ENCODE measurements around the gene SLC17A1.

SLC17A1 gene

DNA sequence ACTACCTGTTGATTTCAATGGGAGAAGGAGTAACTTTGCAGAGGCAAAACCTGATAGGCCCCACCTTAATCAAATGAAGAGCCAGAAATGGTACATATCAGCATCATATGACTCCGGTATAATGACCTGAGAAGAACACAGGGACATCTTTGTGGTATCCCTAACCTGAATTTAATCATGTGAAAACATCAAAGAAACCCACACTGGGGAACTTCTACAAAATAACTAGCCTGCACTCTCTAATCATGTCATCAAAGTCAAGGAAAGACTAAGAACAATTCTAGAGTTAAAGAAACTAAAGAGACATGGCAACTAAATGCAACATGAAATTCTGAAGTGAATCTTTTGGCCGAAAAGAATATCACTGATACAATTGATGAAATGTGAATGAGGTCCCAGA is 42.4 kb downstream of the SLC17A1 start:
- Mint-ChIP-seq H3K4me3 (no peak overlapping the region), H3K4me1 (no peaks in the 10 kb centered on the region), H3K9me3 (no peaks in the 10 kb centered on the region), H3K27ac (no peak overlapping the region), H3K27me3 (no peaks in the 10 kb centered on the region)
- DNase-seq (no peak), ATAC-seq (no peak)

DNA sequence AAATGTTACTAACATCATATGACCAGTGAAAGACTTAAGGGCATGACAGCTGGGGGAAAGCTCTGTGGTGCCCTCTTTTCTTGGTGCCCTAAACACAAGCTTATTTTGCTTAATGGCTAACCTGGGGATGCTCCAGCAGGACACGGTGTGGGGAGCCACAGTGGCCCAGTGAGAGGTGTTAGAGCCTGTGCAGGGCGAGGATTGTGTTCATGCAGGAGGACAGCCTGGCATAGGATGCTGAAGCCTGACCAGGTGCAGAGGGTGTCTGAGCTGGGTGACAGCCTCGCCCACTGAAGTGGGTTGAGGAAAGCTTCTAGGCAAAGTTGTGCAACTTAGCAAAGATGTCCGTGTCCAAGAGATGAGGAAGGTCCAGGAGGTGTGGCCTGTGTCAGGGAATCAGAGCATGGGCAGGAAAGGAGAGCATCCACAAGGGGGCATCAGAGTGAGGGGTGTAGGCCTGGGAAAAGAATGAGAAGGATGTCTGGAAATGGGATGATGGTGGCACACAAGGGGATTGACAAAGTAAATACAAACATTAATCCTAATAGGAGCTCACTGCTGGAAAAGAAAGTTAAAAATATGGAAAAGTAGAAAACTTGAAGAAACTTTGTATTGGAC is 43.4 kb downstream of the SLC17A1 start:
- ATAC-seq = peak; percentile 26
- H3K9me3 Mint-ChIP-seq = no peaks in the 10 kb centered on the region
- H3K27ac Mint-ChIP-seq = no peak overlapping the region
- no peak overlapping the region for H3K4me3 Mint-ChIP-seq
- H3K4me1 Mint-ChIP-seq = no peaks in the 10 kb centered on the region
- no peaks in the 10 kb centered on the region for H3K27me3 Mint-ChIP-seq
- DNase-seq = peak; percentile 12 to 30

DNA sequence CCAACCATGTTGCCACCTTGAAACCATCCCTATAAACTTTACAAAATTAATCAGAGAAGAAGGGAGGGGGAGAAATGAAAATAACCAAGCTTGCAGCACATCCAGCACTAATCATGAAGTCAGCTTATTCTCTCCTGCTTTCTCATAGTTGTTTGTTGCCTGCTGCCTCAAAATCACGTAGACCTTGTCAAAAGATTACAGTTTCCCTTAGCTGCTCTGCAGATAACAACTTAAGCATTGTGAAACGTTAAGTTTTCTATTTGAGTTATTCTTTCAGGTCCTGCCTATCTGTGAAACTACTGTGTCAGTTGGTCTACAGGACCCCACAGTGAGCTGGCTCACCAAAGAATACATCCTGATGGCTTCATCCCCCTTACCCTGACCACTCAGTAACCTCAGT is 44.4 kb downstream of the SLC17A1 start:
- no peak overlapping the region for H3K4me3 Mint-ChIP-seq
- H3K27me3 Mint-ChIP-seq = no peaks in the 10 kb centered on the region
- DNase-seq (no peak), ATAC-seq (no peak)
- H3K27ac Mint-ChIP-seq = no peak overlapping the region
- no peaks in the 10 kb centered on the region for H3K9me3 Mint-ChIP-seq
- H3K4me1 Mint-ChIP-seq = no peaks in the 10 kb centered on the region

DNA sequence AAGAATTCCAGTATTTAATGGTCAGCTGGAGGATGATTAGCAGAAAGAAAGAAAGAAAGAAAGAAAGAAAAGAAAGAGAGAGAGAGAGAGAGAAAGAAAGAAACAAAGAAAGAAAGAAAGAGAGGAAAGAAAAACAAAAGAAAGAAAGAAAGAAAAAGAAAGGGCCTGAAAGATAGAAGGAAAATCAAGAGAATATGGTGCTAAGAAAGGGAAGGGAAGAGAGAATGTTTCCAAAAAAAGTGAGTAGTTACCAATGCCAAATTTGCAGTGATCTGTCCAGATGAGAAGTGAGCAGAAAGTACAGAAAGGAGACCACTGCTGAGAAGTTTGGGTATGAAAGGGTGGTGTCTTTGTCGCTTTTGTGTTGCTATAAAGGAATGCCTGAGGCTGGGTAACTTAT is 50.7 kb downstream of the SLC17A1 start:
- peaks cover 5% of the 10 kb centered on the region for H3K27me3 Mint-ChIP-seq

DNA sequence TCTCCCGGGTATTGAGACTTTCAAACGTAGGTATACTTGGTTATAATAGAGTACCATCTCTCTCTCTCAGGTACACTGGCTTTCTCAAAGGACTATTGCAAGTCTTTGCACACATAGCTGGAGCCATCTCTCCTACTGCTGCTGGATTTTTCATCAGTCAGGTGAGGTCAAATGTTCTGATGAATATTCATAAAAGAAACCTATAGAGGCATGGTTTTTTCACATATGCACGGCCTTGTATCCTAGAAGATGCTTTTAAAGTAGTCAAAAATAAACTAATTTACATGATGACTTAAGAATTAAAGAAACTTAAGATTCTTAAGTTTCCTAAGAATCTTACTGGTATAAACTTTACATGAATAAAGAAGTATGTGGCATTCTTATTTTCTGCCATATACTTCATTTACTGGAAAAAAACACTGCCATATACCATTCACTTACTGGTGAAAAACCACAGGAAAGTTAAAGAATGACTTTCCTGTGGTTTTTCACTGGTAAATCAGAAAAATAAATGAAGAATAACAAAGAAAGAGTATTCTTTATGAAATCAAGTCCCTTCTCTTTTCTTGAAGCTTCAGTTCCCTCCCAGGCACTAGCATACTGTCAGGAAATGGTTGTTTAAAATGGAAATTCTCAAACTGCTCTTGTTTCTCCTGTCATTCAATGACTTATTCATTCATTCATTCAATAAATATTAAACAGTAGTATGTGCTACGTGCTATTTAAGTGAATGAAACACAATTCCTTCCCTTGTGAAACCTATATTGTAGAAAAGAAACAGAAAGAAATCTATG is 53.8 kb downstream of the SLC17A1 start:
- Mint-ChIP-seq H3K27me3 (peaks cover 12% of the 10 kb centered on the region), H3K4me1 (peaks cover 6% of the 10 kb centered on the region), H3K9me3 (no peaks in the 10 kb centered on the region), H3K27ac (peak overlapping the region in 1 of 2 donors; percentile 6), H3K4me3 (peak overlapping the region in 1 of 2 donors; percentile 14)
- DNase-seq = no peak
- no peak for ATAC-seq

More for the DNA sequence above, 50.7 kb downstream of the SLC17A1 start:
- DNase-seq = no peak
- Mint-ChIP-seq H3K27ac (no peak overlapping the region), H3K9me3 (no peaks in the 10 kb centered on the region), H3K4me1 (peaks cover 6% of the 10 kb centered on the region), H3K4me3 (no peak overlapping the region)
- no peak for ATAC-seq

DNA sequence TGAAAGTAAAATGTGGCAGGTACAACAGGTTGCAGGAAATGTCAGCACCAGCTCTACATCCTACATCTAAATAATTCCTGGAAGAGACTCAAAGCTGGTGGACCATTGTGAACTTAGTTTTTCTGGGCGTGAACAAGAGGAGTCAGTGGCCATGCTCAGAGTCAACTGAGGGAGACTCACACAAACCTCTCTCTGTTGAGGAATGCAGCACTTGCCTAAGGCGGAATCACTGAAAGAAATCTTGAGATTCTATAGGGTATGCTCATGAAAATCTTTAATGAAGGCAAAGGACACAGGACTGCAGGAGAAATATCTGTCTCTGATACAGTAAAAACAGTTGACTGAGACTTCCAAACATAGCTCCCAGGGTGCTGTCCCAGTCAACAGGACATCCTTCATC is 54.8 kb downstream of the SLC17A1 start:
- no peaks in the 10 kb centered on the region for H3K9me3 Mint-ChIP-seq
- H3K27ac Mint-ChIP-seq = no peak overlapping the region
- H3K4me1 Mint-ChIP-seq = peaks cover 6% of the 10 kb centered on the region
- DNase-seq (no peak), ATAC-seq (no peak)
- H3K27me3 Mint-ChIP-seq = peaks cover 12% of the 10 kb centered on the region
- H3K4me3 Mint-ChIP-seq = no peak overlapping the region

DNA sequence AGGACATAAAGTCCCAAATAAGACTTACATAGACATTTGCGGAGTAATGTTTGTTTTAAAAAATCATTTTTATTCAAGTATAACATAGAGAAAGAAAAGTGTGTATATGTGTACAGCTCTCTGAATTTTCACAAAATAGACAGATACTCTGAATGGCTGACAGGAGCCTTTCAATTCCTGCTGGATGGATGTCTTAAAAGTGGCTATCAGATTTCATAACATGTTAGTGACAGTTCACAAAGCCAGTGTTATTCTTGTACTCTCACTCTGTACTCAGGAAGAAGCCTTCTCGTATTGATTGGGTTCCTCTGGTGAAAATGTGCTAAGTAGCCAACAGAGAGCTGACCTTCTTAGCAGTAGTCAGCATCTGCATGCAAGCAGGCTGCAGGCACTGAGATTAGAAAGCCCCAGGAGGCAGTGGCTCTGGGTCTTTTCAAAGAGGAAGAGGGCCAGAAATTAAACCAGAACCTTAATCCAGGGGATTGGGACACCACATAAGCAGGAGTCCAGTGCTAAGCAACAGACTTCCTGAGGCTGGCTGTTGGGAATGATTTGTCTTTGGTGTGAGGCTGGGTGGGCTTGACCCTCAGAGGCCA is 57.6 kb downstream of the SLC17A1 start:
- ATAC-seq (no peak), DNase-seq (no peak)
- Mint-ChIP-seq H3K4me3 (no peak overlapping the region), H3K27ac (no peak overlapping the region), H3K27me3 (peaks cover 12% of the 10 kb centered on the region), H3K9me3 (no peaks in the 10 kb centered on the region), H3K4me1 (peaks cover 6% of the 10 kb centered on the region)

DNA sequence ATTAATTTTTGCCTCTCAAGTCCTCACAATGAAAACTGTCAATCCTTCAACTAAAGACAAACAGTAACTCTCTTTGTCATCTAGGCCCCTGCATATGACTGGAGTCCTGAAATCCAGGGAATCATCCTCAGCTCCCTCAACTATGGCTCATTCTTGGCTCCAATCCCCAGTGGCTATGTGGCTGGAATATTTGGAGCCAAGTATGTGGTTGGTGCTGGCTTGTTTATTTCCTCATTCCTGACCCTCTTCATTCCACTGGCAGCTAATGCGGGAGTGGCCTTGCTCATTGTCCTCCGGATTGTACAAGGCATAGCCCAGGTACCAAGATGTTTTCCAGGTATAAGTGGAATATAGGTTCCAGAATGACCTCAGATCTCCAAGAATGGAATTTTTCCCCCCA is 61.9 kb downstream of the SLC17A1 start:
- ATAC-seq = no peak
- Mint-ChIP-seq H3K27ac (no peak overlapping the region), H3K4me1 (no peaks in the 10 kb centered on the region), H3K9me3 (no peaks in the 10 kb centered on the region), H3K27me3 (peaks cover 16% of the 10 kb centered on the region), H3K4me3 (no peak overlapping the region)
- no peak for DNase-seq

DNA sequence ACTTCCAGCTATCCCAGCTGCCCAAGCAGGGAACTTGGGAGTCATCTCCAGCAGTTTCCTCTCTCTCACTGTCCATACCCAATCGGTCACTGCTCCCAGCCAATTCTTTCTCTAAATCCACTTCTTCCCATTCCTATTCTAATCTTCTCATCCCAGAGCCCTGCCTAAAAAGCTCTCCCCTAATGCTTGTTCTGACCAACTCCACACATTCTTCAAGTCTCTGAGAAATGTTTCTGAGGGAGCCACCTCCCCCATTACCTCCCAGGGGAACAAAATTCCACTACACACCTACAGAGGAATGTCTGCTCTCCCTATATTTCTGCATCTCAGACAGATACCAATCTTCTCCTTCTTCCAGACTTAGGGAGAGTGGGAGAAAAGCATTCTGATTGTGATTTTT is 63.3 kb downstream of the SLC17A1 start:
- Mint-ChIP-seq H3K4me3 (no peak overlapping the region), H3K9me3 (no peaks in the 10 kb centered on the region), H3K27ac (no peak overlapping the region), H3K27me3 (peaks cover 9% of the 10 kb centered on the region), H3K4me1 (no peaks in the 10 kb centered on the region)
- ATAC-seq (no peak), DNase-seq (no peak)

DNA sequence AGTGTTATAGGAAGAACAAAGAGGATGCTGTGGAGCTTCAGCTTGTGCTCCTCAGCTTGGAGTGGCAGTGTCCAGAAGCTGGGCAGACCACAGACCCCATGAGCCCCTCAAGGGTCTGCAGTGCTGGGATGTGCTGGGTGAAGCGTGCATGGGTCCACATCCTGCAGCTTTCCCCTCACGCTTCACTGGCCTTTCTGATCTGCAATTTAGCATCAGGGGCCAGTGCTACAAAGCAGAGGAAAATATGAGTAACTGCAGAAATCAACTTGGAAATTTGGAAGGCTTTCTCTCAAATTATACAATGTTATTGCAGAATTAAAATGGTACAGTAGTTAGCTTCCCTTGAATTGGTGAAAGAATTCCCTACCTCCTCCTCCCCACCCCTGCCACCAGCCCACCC is 67.2 kb downstream of the SLC17A1 start:
- no peak overlapping the region for H3K4me3 Mint-ChIP-seq
- no peak overlapping the region for H3K27ac Mint-ChIP-seq
- H3K4me1 Mint-ChIP-seq = no peaks in the 10 kb centered on the region
- H3K27me3 Mint-ChIP-seq = peaks cover 9% of the 10 kb centered on the region
- ATAC-seq = no peak
- no peaks in the 10 kb centered on the region for H3K9me3 Mint-ChIP-seq
- no peak for DNase-seq

DNA sequence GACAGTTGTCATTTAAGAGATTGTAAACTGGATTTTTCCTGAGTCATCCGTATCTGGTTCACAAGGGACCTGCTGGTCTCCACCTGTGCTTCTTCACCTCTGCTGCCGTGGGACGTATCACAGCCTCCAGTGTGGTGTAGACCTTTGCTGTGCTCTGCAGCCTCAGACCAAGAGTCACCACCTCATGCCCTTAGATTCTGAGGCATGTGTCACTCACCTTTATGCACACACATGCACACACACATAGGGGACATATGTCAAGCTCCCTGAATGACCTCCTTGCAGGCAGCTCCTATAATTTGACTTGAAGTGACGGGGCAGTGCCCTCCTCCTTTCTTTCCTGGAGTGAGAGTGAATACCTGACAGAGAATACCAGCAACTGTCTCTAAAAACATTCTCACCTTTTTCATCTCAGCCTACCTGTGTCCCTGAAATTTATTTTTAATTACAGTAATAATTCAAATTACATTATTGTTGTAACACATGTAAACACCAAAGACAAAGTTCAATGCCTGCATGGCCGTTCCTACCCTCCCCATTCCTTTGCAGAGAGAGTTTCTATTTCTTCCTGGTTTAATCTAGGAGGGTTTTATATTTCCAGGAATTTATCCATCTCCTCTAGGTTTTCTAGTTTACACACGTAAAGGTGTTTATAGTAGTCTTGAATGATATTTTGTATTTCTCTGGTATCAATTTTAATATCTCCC is 73.8 kb downstream of the SLC17A1 start:
- no peak overlapping the region for H3K27ac Mint-ChIP-seq
- H3K4me1 Mint-ChIP-seq = no peaks in the 10 kb centered on the region
- H3K4me3 Mint-ChIP-seq = no peak overlapping the region
- H3K9me3 Mint-ChIP-seq = no peaks in the 10 kb centered on the region
- DNase-seq = no peak
- peaks cover 23% of the 10 kb centered on the region for H3K27me3 Mint-ChIP-seq
- no peak for ATAC-seq

DNA sequence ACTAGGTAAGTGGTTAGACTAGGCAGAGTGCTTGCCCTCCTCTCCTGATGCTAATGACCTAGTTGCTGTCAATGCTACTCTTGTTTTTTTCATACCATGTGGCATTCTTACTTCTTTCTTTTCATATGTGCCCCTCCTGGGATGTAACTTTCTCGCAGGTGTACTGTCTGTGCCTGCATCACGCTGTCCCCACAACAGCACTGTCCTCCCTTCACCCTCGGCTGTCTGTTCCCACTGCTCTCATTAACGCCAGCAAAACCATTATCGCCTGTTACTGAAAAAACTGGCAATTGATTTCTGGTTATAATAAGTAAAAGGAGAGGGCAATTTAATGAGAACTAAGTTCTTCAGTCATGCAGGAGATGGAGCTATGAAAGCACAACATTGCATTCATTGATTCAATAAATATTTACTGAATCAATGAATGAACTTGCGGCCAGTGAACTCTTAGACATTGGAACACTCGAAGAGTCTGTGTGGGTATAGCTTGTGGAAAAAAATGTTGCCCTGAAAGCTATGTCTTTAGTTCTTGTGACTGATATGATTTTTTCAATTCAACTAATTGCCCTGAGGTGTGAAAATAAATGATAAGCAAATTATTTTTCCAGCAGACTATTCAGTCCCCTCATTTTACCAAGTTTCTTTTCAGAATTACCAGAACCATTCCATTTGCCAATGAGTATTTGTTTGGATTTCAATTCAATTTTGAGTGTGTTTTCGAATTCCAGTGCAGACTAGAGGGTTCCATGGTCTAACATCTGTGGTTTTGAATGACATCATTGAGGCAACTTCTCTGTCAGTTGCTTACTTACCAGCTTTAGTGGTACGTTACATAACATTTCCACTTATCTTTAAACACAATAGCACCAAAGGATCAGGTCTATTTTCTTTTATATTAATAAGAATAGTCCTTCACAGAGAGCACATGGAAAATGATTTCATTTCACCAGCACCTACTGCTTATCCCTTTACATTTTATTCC is 75.2 kb downstream of the SLC17A1 start:
- no peak overlapping the region for H3K4me3 Mint-ChIP-seq
- ATAC-seq = no peak
- no peaks in the 10 kb centered on the region for H3K4me1 Mint-ChIP-seq
- H3K9me3 Mint-ChIP-seq = no peaks in the 10 kb centered on the region
- DNase-seq = no peak
- H3K27me3 Mint-ChIP-seq = peaks cover 25% of the 10 kb centered on the region
- no peak overlapping the region for H3K27ac Mint-ChIP-seq

DNA sequence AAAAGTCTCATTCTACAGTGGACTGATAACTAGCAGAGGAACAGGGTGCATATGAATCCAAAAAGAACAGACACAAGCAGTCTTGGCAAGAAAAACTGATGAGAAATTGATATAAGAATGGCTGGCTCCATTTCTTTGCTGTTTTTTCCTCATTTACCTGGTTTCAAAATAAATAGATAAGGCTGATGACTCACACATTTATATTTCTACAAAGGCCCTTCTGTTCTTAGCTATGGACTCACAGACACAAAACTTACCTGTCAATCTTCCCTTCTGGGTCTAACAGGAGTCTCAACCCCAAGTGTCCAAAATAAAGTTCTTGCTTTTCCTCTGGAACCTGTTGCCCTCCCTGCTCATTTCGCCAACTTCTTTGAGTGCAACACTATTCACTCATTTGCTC is 76.4 kb downstream of the SLC17A1 start:
- Mint-ChIP-seq H3K27me3 (peaks cover 25% of the 10 kb centered on the region), H3K9me3 (no peaks in the 10 kb centered on the region), H3K27ac (no peak overlapping the region), H3K4me3 (no peak overlapping the region), H3K4me1 (no peaks in the 10 kb centered on the region)
- DNase-seq (no peak), ATAC-seq (no peak)

DNA sequence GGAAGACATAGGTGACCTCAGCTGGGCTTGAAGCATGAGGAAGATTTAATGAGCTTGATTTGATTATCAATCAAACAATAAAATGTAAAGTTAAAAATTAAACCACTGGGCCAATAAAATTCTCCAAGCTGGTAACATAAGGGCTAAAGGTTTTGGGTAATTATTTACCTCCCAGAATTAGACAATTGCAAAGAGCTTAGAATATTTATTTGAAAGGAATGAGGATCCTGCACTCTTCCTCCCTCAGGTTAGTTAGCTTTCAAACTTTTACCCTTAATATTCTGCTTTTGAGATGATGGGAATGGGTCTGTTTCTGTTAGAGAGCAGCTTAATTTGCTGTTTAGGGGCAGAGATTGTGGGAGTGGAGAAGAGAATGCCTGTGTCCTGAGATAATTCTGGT is 77.3 kb downstream of the SLC17A1 start, which contains the start of gene SLC17A4:
TSS of gene SLC17A4 (plus strand) at position 208 of the 400 bp plus-strand sequence. CDS start 7,221 bp downstream, outside the sequence.
- no peak for DNase-seq
- Mint-ChIP-seq H3K4me1 (no peaks in the 10 kb centered on the region), H3K27me3 (peaks cover 25% of the 10 kb centered on the region), H3K4me3 (no peak within 1 kb of the TSS), H3K27ac (no peak within 1 kb of the TSS), H3K9me3 (no peaks in the 10 kb centered on the region)
- no peak for ATAC-seq

DNA sequence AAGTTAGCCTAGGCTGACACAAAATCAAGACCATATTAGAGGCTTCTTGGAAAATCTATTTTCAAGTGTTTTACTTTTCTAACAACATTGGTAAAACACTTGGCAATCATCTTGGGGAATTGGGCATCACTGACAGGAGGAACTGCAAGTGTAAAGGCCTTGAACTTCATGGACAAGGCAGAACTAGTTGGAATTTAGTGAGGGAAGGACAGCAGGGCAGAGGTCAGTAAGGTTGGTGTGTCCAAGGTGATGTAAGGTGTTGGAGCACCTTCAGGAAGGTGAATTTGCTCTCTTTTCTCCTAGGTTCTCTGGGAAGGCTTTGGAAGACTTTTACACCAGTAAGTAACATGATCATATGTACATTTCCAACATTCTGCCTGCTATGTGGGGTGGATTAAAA is 78.8 kb downstream of the SLC17A1 start:
- H3K9me3 Mint-ChIP-seq = no peaks in the 10 kb centered on the region

More for the DNA sequence above, 78.8 kb downstream of the SLC17A1 start:
- no peak overlapping the region for H3K27ac Mint-ChIP-seq
- peaks cover 16% of the 10 kb centered on the region for H3K27me3 Mint-ChIP-seq
- no peak overlapping the region for H3K4me3 Mint-ChIP-seq
- H3K4me1 Mint-ChIP-seq = no peaks in the 10 kb centered on the region
- ATAC-seq (no peak), DNase-seq (no peak)

Data from stimulated activated naive CD8-positive, alpha-beta T cell treated with anti-CD3 and anti-CD28 coated beads, Interleukin-15, amount 100 ng/mL, for 72 hours (primary cell).